Thyroid gland (tissue), 4 donors: Measurements from ENCODE around the gene ADAM33.

Source experiments
- CTCF ChIP-seq, 6 experiments: fragments of 200-600 bp in 3 of 6; fragments of 450-650 bp in 3 of 6; sonication (generic) in 3 of 6; IDR thresholded peaks; one replicate each; pipeline ENCODE4 v1.5.1; 2016 to 2019; ENCODE audit warnings: antibody characterized with exemption in 6 of 6, mild to moderate bottlenecking in 2 of 6, inconsistent platforms in 1 of 6, moderate library complexity in 1 of 6
- POLR2A ChIP-seq, 2 donors: fragments of 450-650 bp; IDR thresholded peaks; one replicate each; pipeline ENCODE4 v1.6.1; 2017; ENCODE audit warnings: antibody characterized with exemption in 2 of 2, mild to moderate bottlenecking in 2 of 2, moderate library complexity in 1 of 2

GRCh38 chr20:3663031-3663701 is 18.6 kb downstream of the ADAM33 start, which contains the start of gene GFRA4:
- no peak for TF ChIP-seq CTCF (IDR thresholded peaks at IDR 0.05)
- TF ChIP-seq POLR2A (IDR thresholded peaks at IDR 0.05) = no peak
